GM10248 (cell line): Measurements from ENCODE around the gene ABCA5.
"Not testable (repeated sequence)": the region's sequence is repeated elsewhere in the genome, so short reads cannot be mapped to it uniquely, and the experiment has no call there.

Experiments used
- CTCF ChIA-PET: fragments of 300-600 bp; sonication (Branson Sonifier 250); formaldehyde crosslinking; extraction: SDS; loops from one replicate; lab custom pipeline; 2021; ENCODE audit warnings: antibody characterized with exemption; lab: Yijun Ruan, JAX
- POLR2A ChIA-PET: fragments of 350-650 bp; sonication (Branson Sonifier 250); formaldehyde crosslinking; extraction: SDS; loops from one replicate; lab custom pipeline; 2020; ENCODE audit warnings: antibody characterized with exemption; lab: Yijun Ruan, JAX
- DNase-seq: peaks from one replicate; pipeline ENCODE4 v3.0.0; 2012; ENCODE audit errors: extremely low spot score
- TF ChIP-seq, protein P1 (sequence below): IDR thresholded peaks from 2 replicates; pipeline ENCODE4 v1.5.1; 2012; ENCODE audit warnings: mild to moderate bottlenecking, low read depth; ENCODE audit errors: extremely low read depth, missing control alignments, control extremely low read depth

Gene ABCA5

GRCh38 chr17:69300222-69300621 lies 26.7 kb downstream of the ABCA5 start:
- DNase-seq = no peak
- POLR2A ChIA-PET = no interaction called here
- CTCF ChIA-PET = interaction anchor here (0.9 to 1.0 kb wide), 2 partner anchors 9 to 13 kb away, joined by 3 read pairs; no protein-coding TSS in a partner anchor
- TF ChIP-seq, protein P1, sequence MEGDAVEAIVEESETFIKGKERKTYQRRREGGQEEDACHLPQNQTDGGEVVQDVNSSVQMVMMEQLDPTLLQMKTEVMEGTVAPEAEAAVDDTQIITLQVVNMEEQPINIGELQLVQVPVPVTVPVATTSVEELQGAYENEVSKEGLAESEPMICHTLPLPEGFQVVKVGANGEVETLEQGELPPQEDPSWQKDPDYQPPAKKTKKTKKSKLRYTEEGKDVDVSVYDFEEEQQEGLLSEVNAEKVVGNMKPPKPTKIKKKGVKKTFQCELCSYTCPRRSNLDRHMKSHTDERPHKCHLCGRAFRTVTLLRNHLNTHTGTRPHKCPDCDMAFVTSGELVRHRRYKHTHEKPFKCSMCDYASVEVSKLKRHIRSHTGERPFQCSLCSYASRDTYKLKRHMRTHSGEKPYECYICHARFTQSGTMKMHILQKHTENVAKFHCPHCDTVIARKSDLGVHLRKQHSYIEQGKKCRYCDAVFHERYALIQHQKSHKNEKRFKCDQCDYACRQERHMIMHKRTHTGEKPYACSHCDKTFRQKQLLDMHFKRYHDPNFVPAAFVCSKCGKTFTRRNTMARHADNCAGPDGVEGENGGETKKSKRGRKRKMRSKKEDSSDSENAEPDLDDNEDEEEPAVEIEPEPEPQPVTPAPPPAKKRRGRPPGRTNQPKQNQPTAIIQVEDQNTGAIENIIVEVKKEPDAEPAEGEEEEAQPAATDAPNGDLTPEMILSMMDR = no peak

DNA sequence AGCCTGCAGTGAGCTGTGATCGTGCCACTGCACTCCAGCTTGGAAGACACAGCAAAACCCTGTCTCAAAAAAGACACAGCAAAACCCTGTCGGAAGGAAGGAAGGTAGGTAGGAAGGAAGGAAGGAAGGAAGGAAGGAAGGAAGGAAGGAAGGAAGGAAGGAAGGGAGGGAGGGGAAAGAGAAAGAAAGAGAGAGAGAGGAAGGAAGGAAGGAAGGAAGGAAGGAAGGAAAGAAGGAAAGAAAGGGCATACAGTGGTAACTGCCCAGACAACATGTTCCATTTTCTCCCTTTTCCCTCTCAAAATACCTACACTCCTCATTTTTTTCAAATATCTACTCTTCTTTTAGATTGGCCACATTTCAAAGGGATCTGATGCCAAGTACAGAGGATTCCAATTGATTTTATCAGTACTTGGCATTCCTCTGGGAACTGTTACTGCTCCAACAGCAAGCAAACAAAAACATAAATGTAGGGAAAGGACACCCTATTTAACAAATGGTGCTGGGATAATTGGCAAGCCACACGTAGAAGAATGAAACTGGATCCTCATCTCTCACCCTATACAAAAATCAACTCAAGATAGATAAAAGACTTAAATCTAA lies 28.7 kb downstream of the ABCA5 start:
- CTCF ChIA-PET, POLR2A ChIA-PET, DNase-seq: not testable (repeated sequence)

DNA sequence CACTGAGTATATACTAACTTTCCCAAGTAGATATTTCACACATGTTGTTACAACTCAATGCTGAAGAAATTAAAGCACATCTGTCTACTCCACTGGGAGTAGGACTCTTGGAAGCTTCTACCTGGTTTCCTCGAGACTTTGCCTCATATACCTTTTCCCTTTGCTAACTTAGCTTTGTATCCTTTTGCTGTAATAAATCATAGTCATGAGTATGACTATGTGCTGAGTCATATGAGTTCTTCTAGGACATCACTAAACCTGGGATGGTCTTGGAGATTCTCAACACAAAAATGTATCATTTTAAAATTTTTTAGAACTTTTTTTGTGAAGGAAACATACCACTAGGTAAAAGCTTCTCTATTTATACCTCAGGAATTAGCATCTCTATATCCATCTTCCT lies 39.8 kb downstream of the ABCA5 start:
- DNase-seq = no peak
- ChIA-PET CTCF (interaction anchor here (1.8 kb wide), 1 partner anchor 18 kb away, joined by 4 read pairs; no protein-coding TSS in a partner anchor), POLR2A (no interaction called here)
- TF ChIP-seq, protein P1 = no peak

DNA sequence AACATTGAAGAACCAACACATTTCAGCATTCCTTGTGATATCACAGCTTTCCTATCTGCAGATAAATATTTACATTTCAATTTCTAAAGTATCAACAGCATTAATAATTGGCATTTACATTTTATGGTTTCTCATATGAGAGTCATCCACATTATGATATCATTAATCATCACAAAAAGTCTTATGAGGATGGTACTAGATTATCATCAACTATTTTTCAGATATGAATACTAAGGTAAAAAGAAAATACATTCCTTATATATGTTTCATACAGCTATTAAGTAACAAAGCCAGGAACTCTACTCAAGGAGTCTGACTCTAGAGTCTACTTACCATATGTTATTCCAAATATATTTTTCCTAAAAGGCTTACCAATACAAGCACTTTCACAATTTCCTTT lies 40.7 kb downstream of the ABCA5 start:
- ChIA-PET POLR2A (no interaction called here), CTCF (no interaction called here)
- TF ChIP-seq, protein P1 = no peak
- DNase-seq = no peak

GRCh38 chr17:69284646-69285045 lies 42.3 kb downstream of the ABCA5 start:
- TF ChIP-seq, protein P1 = no peak
- POLR2A ChIA-PET = no interaction called here
- CTCF ChIA-PET = no interaction called here
- DNase-seq = no peak

GRCh38 chr17:69282002-69282401 lies 44.9 kb downstream of the ABCA5 start:
- TF ChIP-seq, protein P1 = no peak
- POLR2A ChIA-PET = no interaction called here
- no peak for DNase-seq
- CTCF ChIA-PET = no interaction called here

- DNase-seq, POLR2A ChIA-PET: not testable (repeated sequence)
- CTCF ChIA-PET = interaction anchor here (0.6 to 1.3 kb wide), 2 partner anchors 27 to 468 kb away, joined by 3 read pairs; no protein-coding TSS in a partner anchor
These were observed 50.7 kb downstream of the ABCA5 start for GRCh38 chr17:69276279-69276678.
